ENCODE results near the gene FAM186B.
A peak's percentile ranks its signal among the peaks of the same experiment; 100 is the strongest.

FAM186B gene

DNA sequence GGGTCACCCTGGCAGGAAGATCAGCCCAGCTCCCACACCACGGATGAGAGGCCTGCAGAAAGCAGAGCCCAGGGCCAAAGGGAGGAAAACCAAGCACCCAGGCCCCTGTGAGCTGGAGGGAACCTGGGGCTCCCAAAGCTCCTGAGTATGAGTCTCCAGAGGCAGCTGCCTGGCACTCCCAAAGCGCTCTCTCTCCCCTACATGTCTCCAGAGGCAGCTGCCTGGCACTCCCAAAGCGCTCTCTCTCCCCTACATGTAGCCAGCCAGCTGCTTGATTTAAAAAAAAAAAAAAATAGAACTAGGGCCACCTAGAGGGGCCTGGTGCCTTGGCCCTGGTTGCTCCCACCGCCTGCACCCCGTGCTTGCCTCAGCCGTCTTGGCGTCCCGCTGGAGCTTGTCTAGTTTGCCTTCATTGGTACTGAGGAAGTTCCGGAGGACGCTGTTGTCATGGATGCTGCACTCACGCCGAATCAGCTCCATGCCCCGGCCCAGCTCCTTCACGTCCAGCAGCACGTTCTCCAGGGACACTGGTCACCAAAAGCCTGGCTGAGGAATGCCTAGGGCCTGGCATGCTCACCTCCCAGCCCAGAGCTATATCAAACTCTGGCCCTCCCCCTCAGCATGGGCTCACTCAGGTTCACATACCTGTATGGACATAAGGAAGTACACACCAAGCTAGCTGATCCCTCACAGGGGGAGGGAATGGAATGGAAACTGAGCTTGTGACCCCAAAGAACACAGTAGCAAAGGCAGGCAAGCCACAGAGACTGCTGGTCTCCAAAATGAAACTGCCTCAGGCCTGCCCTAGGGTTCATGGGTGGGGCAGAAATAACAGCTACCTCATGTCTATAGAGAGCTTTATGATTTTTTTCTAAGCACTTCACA, 42.6 kb upstream of the FAM186B start:
- no peak for DNase-seq (ENCODE audit: low read depth in 2 of 2)
- H3K4me3 ChIP-seq (replicated peaks in 1 of 2; ENCODE audit: low read depth in 2 of 2, low read length in 2 of 2), result no peak overlapping the region
- TF ChIP-seq, protein P1, sequence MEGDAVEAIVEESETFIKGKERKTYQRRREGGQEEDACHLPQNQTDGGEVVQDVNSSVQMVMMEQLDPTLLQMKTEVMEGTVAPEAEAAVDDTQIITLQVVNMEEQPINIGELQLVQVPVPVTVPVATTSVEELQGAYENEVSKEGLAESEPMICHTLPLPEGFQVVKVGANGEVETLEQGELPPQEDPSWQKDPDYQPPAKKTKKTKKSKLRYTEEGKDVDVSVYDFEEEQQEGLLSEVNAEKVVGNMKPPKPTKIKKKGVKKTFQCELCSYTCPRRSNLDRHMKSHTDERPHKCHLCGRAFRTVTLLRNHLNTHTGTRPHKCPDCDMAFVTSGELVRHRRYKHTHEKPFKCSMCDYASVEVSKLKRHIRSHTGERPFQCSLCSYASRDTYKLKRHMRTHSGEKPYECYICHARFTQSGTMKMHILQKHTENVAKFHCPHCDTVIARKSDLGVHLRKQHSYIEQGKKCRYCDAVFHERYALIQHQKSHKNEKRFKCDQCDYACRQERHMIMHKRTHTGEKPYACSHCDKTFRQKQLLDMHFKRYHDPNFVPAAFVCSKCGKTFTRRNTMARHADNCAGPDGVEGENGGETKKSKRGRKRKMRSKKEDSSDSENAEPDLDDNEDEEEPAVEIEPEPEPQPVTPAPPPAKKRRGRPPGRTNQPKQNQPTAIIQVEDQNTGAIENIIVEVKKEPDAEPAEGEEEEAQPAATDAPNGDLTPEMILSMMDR (IDR thresholded peaks at IDR 0.05; ENCODE audit: low read depth, low read length), result no peak

DNA sequence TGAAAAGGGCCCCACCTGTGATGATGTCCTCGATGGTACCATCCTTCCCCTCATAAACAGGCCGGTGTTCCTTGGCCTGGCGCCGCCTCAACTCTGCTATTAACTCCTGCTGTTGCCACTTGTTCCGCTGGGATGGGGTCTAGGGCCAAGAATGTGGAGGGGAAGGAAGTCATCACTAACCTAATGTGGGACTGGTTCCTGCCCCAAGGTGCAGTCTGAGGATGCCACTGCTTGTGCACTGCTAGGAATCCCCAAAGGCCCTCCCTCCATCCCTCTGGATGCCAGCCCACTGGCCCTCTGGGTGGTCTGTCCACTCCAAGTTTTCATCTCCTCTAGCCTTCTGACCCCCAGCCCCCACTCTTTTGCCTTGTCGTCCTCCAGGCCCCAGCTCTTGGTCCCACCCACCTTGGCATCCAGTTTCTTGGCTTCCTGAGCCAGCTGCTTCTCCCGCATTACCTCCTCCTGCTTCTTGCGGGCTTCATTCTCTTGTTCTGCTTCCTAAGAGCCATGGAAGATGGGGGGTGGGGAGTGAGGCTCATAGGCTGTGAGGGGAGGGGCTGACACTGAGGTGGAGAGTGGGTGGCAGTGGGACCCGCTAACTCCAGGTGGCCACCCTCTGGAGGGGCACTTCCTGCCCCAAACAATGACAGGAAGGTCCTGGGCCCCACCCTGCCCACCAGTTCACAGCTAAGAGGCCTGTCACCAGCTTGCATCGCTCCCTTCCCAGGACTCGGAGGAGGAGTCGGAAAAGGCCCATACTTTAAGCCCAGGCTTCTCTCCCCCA, 41.6 kb upstream of the FAM186B start:
- TF ChIP-seq, protein P1 (IDR thresholded peaks at IDR 0.05; ENCODE audit: low read depth, low read length), result no peak
- H3K4me3 ChIP-seq (replicated peaks in 1 of 2; ENCODE audit: low read depth in 2 of 2, low read length in 2 of 2), result no peak overlapping the region
- DNase-seq (ENCODE audit: low read depth in 2 of 2), result no peak

DNA sequence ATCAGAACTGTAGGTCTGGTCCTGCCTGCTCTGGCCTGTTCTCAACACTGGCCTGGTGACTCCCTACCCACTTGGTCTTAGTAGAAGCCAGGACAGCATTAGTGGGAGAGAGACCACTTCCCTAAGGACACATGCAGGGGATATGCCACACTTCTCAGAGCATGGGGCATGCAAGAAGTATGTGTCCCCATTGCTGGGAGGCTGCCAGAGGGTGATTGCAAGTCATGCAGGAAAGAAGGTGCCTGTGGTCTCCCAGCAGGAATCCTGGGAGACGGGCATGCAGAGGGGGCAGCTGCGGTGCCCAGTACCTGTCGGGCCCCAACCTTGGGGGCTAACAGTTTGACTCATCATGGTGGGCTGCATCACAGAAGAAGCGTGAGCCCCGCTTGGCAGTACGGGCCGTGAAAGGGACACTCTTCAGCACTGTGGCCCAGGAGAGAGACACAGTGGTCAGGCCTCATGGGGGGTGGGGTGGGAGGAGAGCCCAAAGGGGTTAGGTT, 40.9 kb upstream of the FAM186B start:
- no peak overlapping the region for H3K4me3 ChIP-seq (replicated peaks in 1 of 2; ENCODE audit: low read depth in 2 of 2, low read length in 2 of 2)
- TF ChIP-seq, protein P1 (IDR thresholded peaks at IDR 0.05; ENCODE audit: low read depth, low read length), result no peak

DNA sequence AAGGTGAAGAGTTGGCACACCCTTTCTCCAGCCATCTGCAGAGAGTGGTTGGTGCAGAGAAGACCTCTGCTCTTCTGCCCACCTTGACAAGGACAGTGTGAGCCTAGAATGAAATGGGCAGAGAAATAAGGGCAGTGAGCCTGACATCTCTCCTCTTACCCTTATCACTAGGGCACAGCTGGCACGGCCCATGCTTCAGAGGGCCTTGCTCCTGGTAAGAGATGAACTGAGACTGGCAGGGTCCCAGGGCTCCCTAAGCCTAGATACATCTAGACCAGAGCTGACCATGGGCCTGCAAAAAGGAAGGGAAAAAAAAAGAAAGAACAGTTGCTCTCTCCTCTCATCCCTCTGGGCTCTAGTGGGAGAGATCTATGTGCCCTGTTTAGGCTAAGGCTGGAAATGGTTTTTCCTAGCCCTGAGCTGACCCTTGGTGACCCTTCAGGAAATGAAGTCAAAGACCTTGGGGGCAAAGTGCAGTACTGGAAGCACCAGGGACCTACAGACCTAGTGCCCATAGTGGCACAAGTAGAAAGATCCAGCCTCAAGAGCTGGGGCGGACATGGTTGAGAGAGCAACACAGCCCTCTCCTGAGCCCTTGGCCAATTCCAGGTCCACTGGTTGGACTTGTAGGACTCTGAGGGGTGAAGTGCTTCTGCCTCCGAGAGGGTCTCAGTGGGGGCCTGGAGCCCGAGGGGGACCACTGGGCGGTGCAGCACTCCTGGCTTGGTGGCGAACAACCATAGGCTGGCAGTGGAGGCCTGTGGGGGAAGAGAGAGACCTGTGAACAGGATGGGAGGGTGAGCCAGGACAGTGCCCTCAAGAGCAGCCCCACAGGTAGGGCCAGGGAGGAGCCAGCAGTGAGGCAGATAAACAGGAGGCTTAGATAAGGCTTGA, 40.0 kb upstream of the FAM186B start:
- no peak for DNase-seq (ENCODE audit: low read depth in 2 of 2)
- TF ChIP-seq, protein P1 (IDR thresholded peaks at IDR 0.05; ENCODE audit: low read depth, low read length), result no peak
- H3K4me3 ChIP-seq (replicated peaks in 1 of 2; ENCODE audit: low read depth in 2 of 2, low read length in 2 of 2), result no peak overlapping the region

More for the DNA sequence above, 40.9 kb upstream of the FAM186B start:
- no peak for DNase-seq (ENCODE audit: low read depth in 2 of 2)

DNA sequence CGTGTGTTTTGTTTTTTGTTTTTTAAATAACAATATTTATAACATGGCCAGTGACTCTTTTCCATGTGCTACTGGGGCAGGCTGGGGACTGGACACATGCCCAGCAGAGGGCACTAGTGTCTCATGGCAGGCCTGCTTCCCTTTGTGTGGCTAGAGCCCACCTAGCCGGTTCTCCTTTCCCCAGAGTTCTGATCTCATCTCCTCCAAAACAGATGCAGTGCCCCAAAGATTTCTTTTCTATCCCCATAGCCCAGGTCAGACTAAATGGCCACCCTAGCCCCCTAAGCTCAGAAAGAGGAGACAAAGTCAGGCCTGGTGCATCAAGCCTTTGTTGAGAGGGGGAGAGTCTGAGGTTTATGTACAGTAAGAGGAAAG, 39.2 kb upstream of the FAM186B start:
- DNase-seq (ENCODE audit: low read depth in 2 of 2), result peak; percentile 81 to 85
- TF ChIP-seq, protein P1 (IDR thresholded peaks at IDR 0.05; ENCODE audit: low read depth, low read length), result peak; percentile 93
- H3K4me3 ChIP-seq (replicated peaks in 1 of 2; ENCODE audit: low read depth in 2 of 2, low read length in 2 of 2), result no peak overlapping the region

DNA sequence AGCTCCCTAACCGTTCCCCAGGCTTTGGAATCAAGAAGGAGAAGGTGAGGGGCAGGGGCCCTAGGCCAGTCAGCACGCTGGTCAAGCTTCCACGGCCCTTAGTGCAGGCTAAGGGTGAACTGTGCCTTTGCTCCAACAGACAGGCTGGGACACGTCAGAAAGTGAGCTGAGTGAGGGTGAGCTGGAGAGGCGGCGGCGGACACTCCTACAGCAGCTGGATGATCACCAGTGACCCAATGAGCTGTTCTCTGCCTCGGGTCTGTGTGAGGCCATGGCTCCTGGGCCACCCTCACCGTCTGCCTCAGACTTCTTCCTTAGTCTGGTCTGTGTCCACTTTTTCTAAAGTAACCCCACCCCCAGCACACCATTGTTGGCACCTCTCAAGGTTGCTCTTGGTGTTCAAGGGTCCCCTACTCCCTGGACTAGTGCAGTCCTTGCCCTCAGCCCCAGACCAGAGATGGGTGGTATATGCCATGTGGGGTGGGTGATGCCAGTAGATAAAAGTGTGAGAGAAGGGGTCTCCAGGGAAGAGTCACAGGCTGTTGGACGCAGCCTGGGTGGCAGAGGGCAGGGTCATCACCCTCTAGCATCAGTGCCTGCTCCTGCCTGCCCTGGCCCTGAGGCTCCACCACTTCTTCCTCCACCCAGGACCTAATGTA, 38.7 kb upstream of the FAM186B start:
- DNase-seq (ENCODE audit: low read depth in 2 of 2), result no peak
- TF ChIP-seq, protein P1 (IDR thresholded peaks at IDR 0.05; ENCODE audit: low read depth, low read length), result no peak
- no peak overlapping the region for H3K4me3 ChIP-seq (replicated peaks in 1 of 2; ENCODE audit: low read depth in 2 of 2, low read length in 2 of 2)
